Karpas-422 (cell line): Measurements from ENCODE around the gene PLCB1. TPM values are rescaled to one million over a fixed set of nuclear protein-coding genes. Genes with fewer than 3 reads are reported as not detected.

Source experiments
- DNase-seq: peaks from one replicate; pipeline ENCODE4 v3.0.0-alpha.2; 2015
- H2AFZ ChIP-seq: fragments of 200-600 bp; sonication (generic); 2 replicates; pipeline ENCODE4 v1.6.1; 2014; ENCODE audit warnings: antibody characterized with exemption, low read length, mixed read lengths
- H3K27ac ChIP-seq: fragments of 200-600 bp; sonication (generic); 2 replicates; pipeline ENCODE4 v1.5.1; 2014; ENCODE audit warnings: mild to moderate bottlenecking, low read length, moderate library complexity
- H3K27me3 ChIP-seq: fragments of 200-600 bp; sonication (generic); 2 replicates; pipeline ENCODE4 v1.6.1; 2014; ENCODE audit warnings: low read length, mixed read lengths
- H3K36me3 ChIP-seq: fragments of 200-600 bp; sonication (generic); 2 replicates; pipeline ENCODE4 v1.6.1; 2014; ENCODE audit warnings: low read length, mixed read lengths; ENCODE audit not compliant: insufficient read depth
- H3K4me1 ChIP-seq: fragments of 200-600 bp; sonication (generic); 2 replicates; pipeline ENCODE4 v1.6.1; 2014; ENCODE audit warnings: mild to moderate bottlenecking, low read length, mixed read lengths
- H3K4me2 ChIP-seq: fragments of 200-600 bp; sonication (generic); 2 replicates; pipeline ENCODE4 v1.6.1; 2014; ENCODE audit warnings: low read length, low read depth, mild to moderate bottlenecking; ENCODE audit not compliant: poor library complexity, severe bottlenecking
- H3K4me3 ChIP-seq: fragments of 200-600 bp; sonication (generic); 2 replicates; pipeline ENCODE4 v1.5.1; 2014; ENCODE audit warnings: mild to moderate bottlenecking, antibody characterized with exemption, low read length, mixed read lengths
- H3K79me2 ChIP-seq: fragments of 200-600 bp; sonication (generic); 2 replicates; pipeline ENCODE4 v1.6.1; 2014; ENCODE audit warnings: mild to moderate bottlenecking, low read length, mixed read lengths
- H3K9ac ChIP-seq: fragments of 200-600 bp; sonication (generic); 2 replicates; pipeline ENCODE4 v1.6.0; 2014; ENCODE audit warnings: low read length
- H3K9me2 ChIP-seq: fragments of 200-600 bp; sonication (generic), shearing (Covaris generic); replicated peaks from 2 replicates; pipeline ENCODE4 v1.6.0; 2014; ENCODE audit warnings: mild to moderate bottlenecking, low read length, moderate library complexity; ENCODE audit not compliant: insufficient read depth
- H3K9me3 ChIP-seq: fragments of 300-700, 200-600 bp; sonication (generic); 2 replicates; pipeline ENCODE4 v1.6.1; 2014; ENCODE audit warnings: low read length, mixed read lengths
- H4K20me1 ChIP-seq: fragments of 200-600 bp; sonication (generic); 2 replicates; pipeline ENCODE4 v1.6.1; 2014; ENCODE audit warnings: mild to moderate bottlenecking, antibody characterized with exemption, low read length, low read depth; ENCODE audit not compliant: insufficient read depth
- total RNA-seq: library from RNA; depleted of rRNA; stranded (reverse); fragments of >200 nt; shearing (Covaris generic); gene quantifications from 2 replicates; pipeline ENCODE4 v1.2.3, GENCODE V29; 2014; ENCODE audit warnings: low replicate concordance

PLCB1 gene
- total RNA-seq, 1 experiment from 2014 or later: 0.82 TPM

DNA sequence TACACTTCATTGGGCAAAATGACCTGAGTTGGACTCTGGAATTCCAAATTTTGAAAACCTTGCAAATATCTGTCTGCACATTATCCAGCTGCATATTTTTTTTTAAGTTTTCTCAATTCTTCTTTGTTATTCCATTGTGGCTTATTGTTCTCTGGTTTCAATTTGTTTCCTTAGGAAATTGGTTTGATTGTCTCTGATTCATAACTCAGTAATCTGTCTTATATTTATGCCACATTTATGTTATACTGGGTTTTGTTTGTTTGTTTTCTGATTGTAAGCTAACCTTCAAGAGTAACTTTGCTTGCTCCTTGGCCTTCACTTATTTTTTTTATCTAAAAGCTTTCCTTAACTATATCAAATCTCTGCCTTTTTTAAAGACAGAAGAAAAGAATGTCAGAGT lies 743.5 kb downstream of the PLCB1 start:
- Histone ChIP-seq H3K4me1 (no peaks in the 10 kb centered on the region), H3K4me2 (no peak overlapping the region), H4K20me1 (no peaks in the 10 kb centered on the region), H2AFZ (no peak overlapping the region), H3K27ac (no peak overlapping the region), H3K4me3 (no peak overlapping the region), H3K9me3 (no peaks in the 10 kb centered on the region), H3K79me2 (no peaks in the 10 kb centered on the region), H3K9me2 (no peaks in the 10 kb centered on the region), H3K27me3 (no peaks in the 10 kb centered on the region), H3K36me3 (no peaks in the 10 kb centered on the region), H3K9ac (no peak overlapping the region)
- DNase-seq: no peak

DNA sequence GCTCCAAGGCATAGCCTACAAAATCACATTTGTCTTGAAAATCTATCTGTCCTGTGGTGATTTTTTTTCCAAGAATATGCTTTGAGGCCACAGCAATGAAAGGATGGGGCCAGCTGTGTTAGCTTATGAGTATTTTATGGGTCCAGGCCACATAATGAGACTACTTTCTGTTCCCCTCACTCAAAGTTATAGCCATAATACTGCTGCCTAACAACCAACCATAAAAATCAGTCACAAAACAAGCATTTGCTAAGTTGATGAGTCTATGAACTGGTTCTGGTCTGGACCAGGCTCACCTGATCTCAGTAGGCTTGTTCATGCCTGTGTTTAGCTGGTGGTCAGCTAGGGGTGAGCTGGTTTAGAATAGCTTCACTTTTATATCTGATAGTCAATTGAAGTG lies 744.3 kb downstream of the PLCB1 start:
- H3K9ac ChIP-seq: no peak overlapping the region
- no peak overlapping the region for H2AFZ ChIP-seq

DNA sequence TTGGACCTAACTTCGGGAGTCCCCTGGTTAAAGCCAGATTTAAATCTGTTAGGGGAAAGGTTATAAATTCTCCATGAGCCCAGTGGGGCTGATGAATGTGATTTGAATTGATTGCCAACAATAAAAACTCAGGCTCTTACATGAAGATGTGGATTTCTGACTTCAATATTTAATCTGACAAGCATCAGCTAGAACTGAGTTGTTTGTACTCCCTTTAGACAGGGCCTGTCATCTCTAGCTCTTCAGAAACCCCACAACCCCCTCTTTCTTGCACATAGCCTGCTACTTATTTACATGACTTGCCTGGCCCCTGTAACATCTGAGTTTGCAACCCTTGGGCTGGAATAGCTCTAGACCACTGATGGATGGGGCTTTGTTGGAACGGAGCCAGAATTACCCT lies 745.2 kb downstream of the PLCB1 start:
- no peaks in the 10 kb centered on the region for H3K4me1 ChIP-seq
- no peak overlapping the region for H2AFZ ChIP-seq
- H3K4me3 ChIP-seq: no peak overlapping the region
- no peak for DNase-seq
- no peaks in the 10 kb centered on the region for H3K9me3 ChIP-seq
- no peaks in the 10 kb centered on the region for H4K20me1 ChIP-seq
- H3K27me3 ChIP-seq: no peaks in the 10 kb centered on the region
- H3K9me2 ChIP-seq: no peaks in the 10 kb centered on the region
- no peak overlapping the region for H3K4me2 ChIP-seq
- H3K9ac ChIP-seq: no peak overlapping the region
- H3K36me3 ChIP-seq: no peaks in the 10 kb centered on the region
- H3K27ac ChIP-seq: no peak overlapping the region
- no peaks in the 10 kb centered on the region for H3K79me2 ChIP-seq

More for the DNA sequence above, 744.3 kb downstream of the PLCB1 start:
- no peak for DNase-seq
- Histone ChIP-seq H3K27ac (no peak overlapping the region), H3K9me3 (no peaks in the 10 kb centered on the region), H3K27me3 (no peaks in the 10 kb centered on the region), H3K9me2 (no peaks in the 10 kb centered on the region), H4K20me1 (no peaks in the 10 kb centered on the region), H3K36me3 (no peaks in the 10 kb centered on the region), H3K4me3 (no peak overlapping the region), H3K79me2 (no peaks in the 10 kb centered on the region), H3K4me1 (no peaks in the 10 kb centered on the region), H3K4me2 (no peak overlapping the region)

GRCh38 chr20:8879669-8880068 lies 747.6 kb downstream of the PLCB1 start:
- Histone ChIP-seq H3K9me3 (peaks cover 3% of the 10 kb centered on the region; the same call in 1 of the 2 replicates), H3K27ac (no peak overlapping the region), H2AFZ (no peak overlapping the region), H3K4me1 (no peaks in the 10 kb centered on the region), H4K20me1 (no peaks in the 10 kb centered on the region), H3K79me2 (no peaks in the 10 kb centered on the region), H3K9ac (no peak overlapping the region), H3K9me2 (no peaks in the 10 kb centered on the region), H3K27me3 (no peaks in the 10 kb centered on the region), H3K36me3 (no peaks in the 10 kb centered on the region), H3K4me3 (no peak overlapping the region), H3K4me2 (no peak overlapping the region)
- no peak for DNase-seq

- Histone ChIP-seq H3K4me2 (no peak overlapping the region), H4K20me1 (no peaks in the 10 kb centered on the region), H3K9me3 (peaks cover 5% of the 10 kb centered on the region; the same call in 1 of the 2 replicates), H3K36me3 (no peaks in the 10 kb centered on the region), H3K27ac (no peak overlapping the region), H3K79me2 (no peaks in the 10 kb centered on the region), H3K9ac (no peak overlapping the region), H3K4me1 (no peaks in the 10 kb centered on the region), H3K4me3 (no peak overlapping the region), H3K27me3 (no peaks in the 10 kb centered on the region), H3K9me2 (no peaks in the 10 kb centered on the region), H2AFZ (no peak overlapping the region)
- DNase-seq: no peak
Observed at GRCh38 chr20:8880085-8880853, 748.2 kb downstream of the PLCB1 start.

GRCh38 chr20:8891039-8891438 lies 759.0 kb downstream of the PLCB1 start:
- Histone ChIP-seq H3K4me2 (no peak overlapping the region), H3K79me2 (no peaks in the 10 kb centered on the region), H3K9me2 (no peaks in the 10 kb centered on the region), H3K27ac (no peak overlapping the region), H3K36me3 (no peaks in the 10 kb centered on the region), H3K9me3 (peaks cover 30% of the 10 kb centered on the region), H3K4me1 (no peaks in the 10 kb centered on the region), H3K4me3 (no peak overlapping the region), H3K9ac (no peak overlapping the region), H3K27me3 (no peaks in the 10 kb centered on the region), H2AFZ (no peak overlapping the region), H4K20me1 (no peaks in the 10 kb centered on the region)
- DNase-seq: no peak

GRCh38 chr20:8895472-8895871 lies 763.4 kb downstream of the PLCB1 start:
- H3K4me3 ChIP-seq: no peak overlapping the region
- H3K4me1 ChIP-seq: no peaks in the 10 kb centered on the region
- peaks cover 39% of the 10 kb centered on the region for H3K9me3 ChIP-seq
- no peaks in the 10 kb centered on the region for H3K79me2 ChIP-seq
- no peak overlapping the region for H3K27ac ChIP-seq
- no peaks in the 10 kb centered on the region for H3K9me2 ChIP-seq
- no peak overlapping the region for H2AFZ ChIP-seq
- H3K36me3 ChIP-seq: no peaks in the 10 kb centered on the region
- H3K27me3 ChIP-seq: no peaks in the 10 kb centered on the region
- H3K9ac ChIP-seq: no peak overlapping the region
- H4K20me1 ChIP-seq: no peaks in the 10 kb centered on the region
- H3K4me2 ChIP-seq: no peak overlapping the region
- DNase-seq: no peak

- H3K36me3 ChIP-seq: no peaks in the 10 kb centered on the region
- no peak overlapping the region for H3K27ac ChIP-seq
- no peaks in the 10 kb centered on the region for H3K4me1 ChIP-seq
- H3K4me3 ChIP-seq: no peak overlapping the region
- no peaks in the 10 kb centered on the region for H3K9me2 ChIP-seq
- no peak overlapping the region for H3K4me2 ChIP-seq
- no peaks in the 10 kb centered on the region for H3K79me2 ChIP-seq
- peaks cover 33% of the 10 kb centered on the region for H3K9me3 ChIP-seq
- H2AFZ ChIP-seq: no peak overlapping the region
- H3K9ac ChIP-seq: no peak overlapping the region
- DNase-seq: no peak
- no peaks in the 10 kb centered on the region for H3K27me3 ChIP-seq
- no peaks in the 10 kb centered on the region for H4K20me1 ChIP-seq
Observed at GRCh38 chr20:8898823-8899222, 766.8 kb downstream of the PLCB1 start.
